Hematopoietic multipotent progenitor cell treated with erythropoietin and hydrocortisone succinate and interleukin-3 and kit ligand, for 6 days (in vitro differentiated cells): ENCODE data around the gene CALML5.
A peak's percentile ranks its signal among the peaks of the same experiment; 100 is the strongest.

Experiments used
- DNase-seq: peaks from one replicate; pipeline ENCODE4 v3.0.0-alpha.2; 2015

The CALML5 gene

GRCh38 chr10:5460468-5461202 lies 38.7 kb downstream of the CALML5 start:
- DNase-seq: no peak

- DNase-seq: no peak
These were observed 40.2 kb downstream of the CALML5 start for GRCh38 chr10:5458949-5459747.

- no peak for DNase-seq
These were observed 40.9 kb downstream of the CALML5 start for GRCh38 chr10:5458425-5458824.

- no peak for DNase-seq
These were observed 41.6 kb downstream of the CALML5 start for GRCh38 chr10:5457741-5458140.

- DNase-seq: no peak
These were observed 42.8 kb downstream of the CALML5 start for GRCh38 chr10:5456563-5456962.

GRCh38 chr10:5453749-5454489 lies 45.5 kb downstream of the CALML5 start:
- no peak for DNase-seq

- DNase-seq: no peak
These were observed 48.6 kb downstream of the CALML5 start for GRCh38 chr10:5450605-5451384.

GRCh38 chr10:5449823-5450222 lies 49.5 kb downstream of the CALML5 start:
- peak; percentile 53 for DNase-seq

- no peak for DNase-seq
These were observed 50.1 kb downstream of the CALML5 start for GRCh38 chr10:5449227-5449626.
